Hindlimb muscle (tissue), 1 donor: ENCODE measurements around the gene KCNQ1. TPM values are rescaled to one million over a fixed set of nuclear protein-coding genes. Genes with fewer than 3 reads are reported as not detected.

Experiments used
- DNase-seq: peaks from one replicate; pipeline ENCODE4 v3.0.0-alpha.2; 2013
- polyA plus RNA-seq: library from polyadenylated mRNA; unstranded; fragments of 120-200 nt; gene quantifications from one replicate; pipeline ENCODE4 v1.2.1, GENCODE V29; 2013; ENCODE audit not compliant: insufficient read length

The KCNQ1 gene
- polyA plus RNA-seq, 1 donor: 2.9 TPM

- DNase-seq: no peak
These were observed 229.2 kb downstream of the KCNQ1 start for GRCh38 chr11:2673871-2674471.

GRCh38 chr11:2674658-2675131 lies 229.9 kb downstream of the KCNQ1 start:
- no peak for DNase-seq

GRCh38 chr11:2675540-2675939 lies 230.7 kb downstream of the KCNQ1 start:
- DNase-seq: no peak

GRCh38 chr11:2677127-2677526 lies 232.3 kb downstream of the KCNQ1 start:
- DNase-seq: no peak

- no peak for DNase-seq
These were observed 233.6 kb downstream of the KCNQ1 start for GRCh38 chr11:2678396-2678795.

- DNase-seq: no peak
These were observed 234.3 kb downstream of the KCNQ1 start for GRCh38 chr11:2679011-2679676.

- no peak for DNase-seq
These were observed 236.8 kb downstream of the KCNQ1 start for GRCh38 chr11:2681408-2682145.

GRCh38 chr11:2683806-2684205 lies 239.0 kb downstream of the KCNQ1 start:
- DNase-seq: no peak

GRCh38 chr11:2684581-2684980 lies 239.8 kb downstream of the KCNQ1 start:
- no peak for DNase-seq

- DNase-seq: no peak
These were observed 240.2 kb downstream of the KCNQ1 start for GRCh38 chr11:2685051-2685450.

GRCh38 chr11:2685566-2686359 lies 241.0 kb downstream of the KCNQ1 start:
- DNase-seq: no peak

GRCh38 chr11:2686360-2687222 lies 241.8 kb downstream of the KCNQ1 start:
- DNase-seq: no peak

GRCh38 chr11:2687223-2687530 lies 242.4 kb downstream of the KCNQ1 start:
- no peak for DNase-seq

GRCh38 chr11:2687782-2688191 lies 243.0 kb downstream of the KCNQ1 start:
- no peak for DNase-seq

- no peak for DNase-seq
These were observed 243.8 kb downstream of the KCNQ1 start for GRCh38 chr11:2688381-2689231.

GRCh38 chr11:2689651-2690575 lies 245.1 kb downstream of the KCNQ1 start:
- DNase-seq: no peak

- DNase-seq: no peak
These were observed 246.0 kb downstream of the KCNQ1 start for GRCh38 chr11:2690596-2691354.

GRCh38 chr11:2691355-2691761 lies 246.6 kb downstream of the KCNQ1 start:
- no peak for DNase-seq
